Measurements from ENCODE around the gene VPS39. TPM values are rescaled to one million over a fixed set of nuclear protein-coding genes. Genes with fewer than 3 reads are reported as not detected.

VPS39 gene
- total and polyA plus RNA-seq, 9 of the 15 experiments (the other 6 are each of a cell fraction or from before 2014, with no cell fraction given): 3.2 to 37.3 (median 21.8) TPM

DNA sequence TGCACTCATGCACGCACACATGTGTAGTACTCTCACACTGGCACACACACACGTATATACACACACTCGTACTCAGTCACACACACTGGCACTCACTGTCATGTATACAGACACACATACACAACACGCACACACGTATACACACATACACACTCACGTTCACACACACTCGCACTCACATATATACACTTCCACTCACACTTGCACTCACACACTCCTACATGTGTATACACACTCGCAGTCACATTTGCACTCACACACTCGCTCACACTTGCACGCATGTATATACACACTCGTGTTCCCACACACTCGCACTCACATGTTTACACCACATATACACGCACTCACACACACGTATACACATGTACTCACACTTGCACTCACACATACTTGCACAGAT is 53.1 kb downstream of the VPS39 start:
- no peak for FAIRE-seq
- H3K27me3 ChIP-seq (ENCODE audit: control insufficient read depth in 2 of 2, insufficient read depth in 2 of 2, low read length in 2 of 2): peaks cover 0 to 14% of the 10 kb centered on the region in 2 experiments; a peak in 3 of 5 replicates
- peaks cover 8% of the 10 kb centered on the region for H3K9me1 ChIP-seq (ENCODE audit: control insufficient read depth, insufficient read depth, low read length)
- no peak overlapping the region for H3K9ac ChIP-seq (ENCODE audit: insufficient read depth in 1 of 2, low read depth in 2 of 2, low read length in 2 of 2)
- peaks cover 13% of the 10 kb centered on the region; the same call in 2 of the 3 replicates for H3K36me3 ChIP-seq (ENCODE audit: control insufficient read depth, insufficient read depth, low read length)
- H3K4me1 ChIP-seq (replicated peaks in 1 of 2; ENCODE audit: control insufficient read depth in 2 of 2, insufficient read depth in 2 of 2, low read length in 2 of 2): peaks cover 17 to 31% of the 10 kb centered on the region in 2 experiments; a peak in 4 of 5 replicates
- ChIA-PET CTCF (ENCODE audit: low intra/inter-chr PET ratio) (interaction anchor here (0.5 kb wide), 1 partner anchor 1627 kb away, joined by 4 read pairs; no protein-coding TSS in a partner anchor), POLR2A (interaction anchor here (1.9 kb wide), 1 partner anchor 9 kb away, joined by 7 read pairs; no protein-coding TSS in a partner anchor)
- ATAC-seq: no peak
- no peak overlapping the region for H3K4me2 ChIP-seq (ENCODE audit: insufficient read depth, low read length)
- 52% methylated on average over 14 of the region's 14 CpGs for WGBS (ENCODE audit: insufficient coverage, low coverage, missing lambda C conversion rate)
- H3K27ac ChIP-seq (ENCODE audit: extremely low read depth, low read depth, low read length): no peak overlapping the region
- TF ChIP-seq, protein P1, sequence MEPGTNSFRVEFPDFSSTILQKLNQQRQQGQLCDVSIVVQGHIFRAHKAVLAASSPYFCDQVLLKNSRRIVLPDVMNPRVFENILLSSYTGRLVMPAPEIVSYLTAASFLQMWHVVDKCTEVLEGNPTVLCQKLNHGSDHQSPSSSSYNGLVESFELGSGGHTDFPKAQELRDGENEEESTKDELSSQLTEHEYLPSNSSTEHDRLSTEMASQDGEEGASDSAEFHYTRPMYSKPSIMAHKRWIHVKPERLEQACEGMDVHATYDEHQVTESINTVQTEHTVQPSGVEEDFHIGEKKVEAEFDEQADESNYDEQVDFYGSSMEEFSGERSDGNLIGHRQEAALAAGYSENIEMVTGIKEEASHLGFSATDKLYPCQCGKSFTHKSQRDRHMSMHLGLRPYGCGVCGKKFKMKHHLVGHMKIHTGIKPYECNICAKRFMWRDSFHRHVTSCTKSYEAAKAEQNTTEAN (CRISPR knock-in tag; IDR thresholded peaks at IDR 0.05): peak; percentile 92; the same call in 1 of the 2 replicates
- TF ChIP-seq TSC22D4 (tag; IDR thresholded peaks at IDR 0.05) (peak; percentile 68; the same call in 1 of the 2 replicates), CEBPG (CRISPR knock-in tag; IDR thresholded peaks at IDR 0.05) (0 out of 2 replicates have a peak, but pooled peaks have one; percentile 8), CEBPG (tag; conservative IDR thresholded peaks at IDR 0.05 in 1 of 2, IDR thresholded peaks at IDR 0.05 in 1 of 2) (no peak), PML (IDR thresholded peaks at IDR 0.05; ENCODE audit: low read length) (no peak), MYNN (IDR thresholded peaks at IDR 0.05) (peak; percentile 46; the same call in 1 of the 2 replicates), MYNN (CRISPR knock-in tag; IDR thresholded peaks at IDR 0.05) (no peak)
- no peak overlapping the region for H3K4me3 ChIP-seq
- no TSS peak for BruUV-seq (replicated peaks)
- in situ Hi-C loops (cut with MboI) (no loop called here), intact Hi-C loops (cut with micrococcal nuclease) (no loop called here)
- no peak overlapping the region for H2AFZ ChIP-seq (ENCODE audit: low read depth, low read length)
- no peak for DNase-seq (ENCODE audit: extremely low read depth in 1 of 4, low spot score in 3 of 4)
- no peaks in the 10 kb centered on the region for H4K20me1 ChIP-seq (replicated peaks; ENCODE audit: control insufficient read depth, insufficient read depth, low read length)
- H3K79me2 ChIP-seq (ENCODE audit: control insufficient read depth, insufficient read depth, low read length): no peaks in the 10 kb centered on the region
- no peaks in the 10 kb centered on the region for H3K9me3 ChIP-seq (replicated peaks; ENCODE audit: control insufficient read depth, insufficient read depth, low read depth, low read length)

Measured in K562 (cell line).